K562 (cell line): ENCODE results near the gene ZWINT. TPM values are rescaled to one million over a fixed set of nuclear protein-coding genes. Genes with fewer than 3 reads are reported as not detected.

Source experiments
- ATAC-seq: fragments of 200-7000 bp; cut with Tn5 transposase; 3 replicates; pipeline ENCODE4 v1.9.1; 2020; ENCODE audit warnings: moderate library complexity
- BruUV-seq: library from RNA; stranded (reverse); fragments of 400-500 nt; replicated peaks from 2 replicates; lab custom pipeline; 2021; lab: Mats Ljungman, UMichigan
- CTCF ChIA-PET: fragments of 300-600 bp; formaldehyde crosslinking; extraction: SDS; loops from one replicate; lab custom pipeline; 2021; ENCODE audit warnings: low intra/inter-chr PET ratio; lab: Yijun Ruan, JAX
- POLR2A ChIA-PET: fragments of 300-600, 350-650 bp; sonication (Branson Sonifier 250); formaldehyde crosslinking; extraction: SDS; loops from one replicate; lab custom pipeline; 2021; ENCODE audit warnings: antibody characterized with exemption, inconsistent platforms; lab: Yijun Ruan, JAX
- DNase-seq, 4 experiments: peaks; one replicate each; pipeline versions ENCODE4 v3.0.0 to v3.0.0-alpha.2; 2011 to 2018; ENCODE audit warnings: low spot score in 3 of 4, mixed read lengths in 3 of 4; ENCODE audit errors: extremely low read depth in 1 of 4
- FAIRE-seq: peaks from 2 replicates; lab custom pipeline; 2011; peaks lifted over from hg19 to GRCh38; lab: Jason Lieb, UNC
- H2AFZ ChIP-seq: 2 replicates; pipeline ENCODE4 v1.6.0; 2011; ENCODE audit warnings: low read depth, low read length, control low read depth, inconsistent platforms
- H3K27ac ChIP-seq: fragments of 200-600 bp; 3 replicates; pipeline ENCODE4 v1.8.0; 2011; ENCODE audit warnings: low read depth, mild to moderate bottlenecking, control low read depth, inconsistent platforms, low read length, moderate library complexity, mixed read lengths; ENCODE audit errors: extremely low read depth
- H3K27me3 ChIP-seq, 2 experiments: fragments of 300-600 bp in 1 of 2; 2 replicates in 1 of 2; 3 replicates in 1 of 2; pipeline versions ENCODE4 v1.6.0 to v1.8.0; 2011; ENCODE audit warnings: inconsistent platforms in 2 of 2, low read length in 2 of 2, mild to moderate bottlenecking in 1 of 2, mixed read lengths in 1 of 2, moderate library complexity in 1 of 2; ENCODE audit not compliant: control insufficient read depth in 2 of 2, insufficient read depth in 2 of 2
- H3K36me3 ChIP-seq: fragments of 300-600 bp; 3 replicates; pipeline ENCODE4 v1.8.0; 2011; ENCODE audit warnings: mild to moderate bottlenecking, low read length, inconsistent platforms; ENCODE audit not compliant: control insufficient read depth, insufficient read depth
- H3K4me1 ChIP-seq, 2 experiments: fragments of 200-600 bp in 1 of 2; replicated peaks in 1 of 2; 2 replicates in 1 of 2; 3 replicates in 1 of 2; pipeline versions ENCODE4 v1.5.1 to v1.8.0; 2011; ENCODE audit warnings: inconsistent platforms in 2 of 2, low read length in 2 of 2, mild to moderate bottlenecking in 1 of 2, mixed read lengths in 1 of 2, moderate library complexity in 1 of 2; ENCODE audit not compliant: control insufficient read depth in 2 of 2, insufficient read depth in 2 of 2
- H3K4me2 ChIP-seq: 2 replicates; pipeline ENCODE4 v1.6.1; 2011; ENCODE audit warnings: low read length, control low read depth, inconsistent platforms, mixed read lengths; ENCODE audit not compliant: insufficient read depth
- H3K4me3 ChIP-seq: fragments of 200-600 bp; sonication (generic), shearing (Covaris generic); 2 replicates; pipeline ENCODE4 v1.5.1; 2016; ENCODE audit warnings: control low read depth, inconsistent platforms
- H3K79me2 ChIP-seq: fragments of 200-600 bp; 3 replicates; pipeline ENCODE4 v1.8.0; 2011; ENCODE audit warnings: low read length, inconsistent platforms; ENCODE audit not compliant: control insufficient read depth, insufficient read depth
- H3K9ac ChIP-seq, 2 experiments: 2 replicates each; pipeline versions ENCODE4 v1.6.0 to v1.6.1; 2011; ENCODE audit warnings: low read depth in 2 of 2, low read length in 2 of 2, control low read depth in 1 of 2, inconsistent platforms in 1 of 2, mild to moderate bottlenecking in 1 of 2, mixed read lengths in 1 of 2; ENCODE audit not compliant: insufficient read depth in 1 of 2
- H3K9me1 ChIP-seq: one replicate; pipeline ENCODE4 v1.6.0; 2011; ENCODE audit warnings: inconsistent platforms, mild to moderate bottlenecking, low read length, moderate library complexity; ENCODE audit not compliant: control insufficient read depth, insufficient read depth
- H3K9me3 ChIP-seq: replicated peaks from 2 replicates; pipeline ENCODE4 v1.5.1; 2011; ENCODE audit warnings: low read depth, low read length, inconsistent platforms; ENCODE audit not compliant: control insufficient read depth, insufficient read depth
- H4K20me1 ChIP-seq: replicated peaks from 2 replicates; pipeline ENCODE4 v1.6.1; 2011; ENCODE audit warnings: low read length, inconsistent platforms, mixed read lengths; ENCODE audit not compliant: control insufficient read depth, insufficient read depth
- EP400 ChIP-seq: fragments of 450-650 bp; IDR thresholded peaks from 2 replicates; pipeline ENCODE4 v1.6.1; 2017; ENCODE audit warnings: antibody characterized with exemption, mild to moderate bottlenecking, moderate library complexity
- HNRNPH1 ChIP-seq: fragments of 200-400 bp; formaldehyde crosslinking; optimal IDR thresholded peaks from 2 replicates; pipeline ENCODE3; 2017; ENCODE audit warnings: low read depth, mild to moderate bottlenecking, low read length, moderate library complexity
- MAFF ChIP-seq: IDR thresholded peaks from 2 replicates; pipeline ENCODE4 v1.6.1; 2012; ENCODE audit warnings: low read length, improper control_type of control experiment
- RBM22 ChIP-seq: fragments of 200-400 bp; formaldehyde crosslinking; IDR thresholded peaks from 2 replicates; pipeline ENCODE4 v1.6.1; 2018; ENCODE audit warnings: low read length, low read depth; ENCODE audit not compliant: poor library complexity, severe bottlenecking
- TEAD1 ChIP-seq, 2 experiments: fragments of 450-650 bp in 1 of 2; sonication (generic) in 1 of 2; formaldehyde crosslinking; IDR thresholded peaks; 2 replicates each; pipeline versions ENCODE4 v1.4.0 to v1.8.0; 2020 to 2022; ENCODE audit warnings: mild to moderate bottlenecking in 2 of 2, missing genetic modification reagents in 1 of 2
- ZEB2 ChIP-seq: fragments of 450-650 bp; IDR thresholded peaks from 2 replicates; pipeline ENCODE4 v1.6.1; 2016
- ZNF121 ChIP-seq: sonication (generic); formaldehyde crosslinking; conservative IDR thresholded peaks from 2 replicates; pipeline ENCODE4 v1.8.0; 2022; ENCODE audit warnings: missing genetic modification reagents
- ZNF212 ChIP-seq: fragments of 450-650 bp; formaldehyde crosslinking; IDR thresholded peaks from 2 replicates; pipeline ENCODE4 v1.4.0; 2020; ENCODE audit warnings: mild to moderate bottlenecking
- WGBS: fragments of 100-300 bp; shearing (Covaris generic); methylation state at CpG from one replicate; pipeline ENCODE4 v1.1.6; 2016; ENCODE audit warnings: low coverage, mixed read lengths; ENCODE audit not compliant: insufficient coverage; ENCODE audit errors: missing lambda C conversion rate; 5-methylcytosine and 5-hydroxymethylcytosine counted together
- in situ Hi-C: fragments of 300-500 bp; cut with MboI; formaldehyde crosslinking; loops from 4 replicates; pipeline ENCODE4 v1.15.0; 2018; ENCODE audit warnings: inconsistent platforms, mixed read lengths
- intact Hi-C: fragments of 100-400 bp; cut with micrococcal nuclease; formaldehyde crosslinking; loops from 2 replicates; pipeline ENCODE4 v1.14.2; 2022
- polyA plus RNA-seq, 8 experiments: library from polyadenylated mRNA; depleted of rRNA in 4 of 8; stranded (reverse) in 5 of 8; unstranded in 3 of 8; fragments of >200 nt; fragmentation: Nextera tagmentation in 2 of 8; fragmentation: Illumina TruSeq in 1 of 8; extraction: Ambion mirVana in 2 of 8; extraction: Trizol in 1 of 8; gene quantifications; 2 replicates each; pipeline versions ENCODE4 v1.2.1 to v1.2.3, GENCODE V29; 2011 to 2014; ENCODE audit warnings: inconsistent platforms in 1 of 8, missing spikeins in 1 of 8
- total RNA-seq, 7 experiments: library from RNA; depleted of rRNA in 6 of 7; stranded (reverse); fragments of >200 nt in 6 of 7; fragmentation: Illumina TruSeq in 2 of 7; extraction: Trizol in 2 of 7; gene quantifications; 2 replicates each; pipeline versions ENCODE4 v1.2.1 to v1.2.3, GENCODE V29; 2011 to 2021; ENCODE audit warnings: low replicate concordance in 1 of 7

ZWINT gene
- total and polyA plus RNA-seq, 9 of the 15 experiments (the other 6 are each of a cell fraction or from before 2014, with no cell fraction given) = 122 to 245 (median 160) TPM

DNA sequence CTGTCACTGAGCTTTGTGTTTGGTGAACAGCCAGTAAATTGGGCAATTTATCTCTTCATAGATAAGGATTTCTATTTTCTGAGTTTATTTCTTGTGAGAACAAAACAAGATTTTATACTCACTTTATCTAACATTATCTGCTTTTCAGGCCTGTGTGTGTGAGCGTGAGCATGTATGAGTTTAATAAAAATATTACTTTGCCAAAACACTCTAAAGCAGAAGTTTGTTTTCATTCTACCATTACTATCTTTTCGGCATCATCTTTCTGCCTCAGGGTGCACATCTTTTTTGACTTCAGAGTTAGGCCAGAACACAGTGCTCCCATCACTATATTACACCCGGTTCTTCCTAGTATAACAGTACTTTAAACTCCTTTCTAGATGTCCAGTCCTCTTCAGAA is 13.0 kb downstream of the ZWINT start:
- Histone ChIP-seq H3K4me2 (no peak overlapping the region), H3K9me1 (no peaks in the 10 kb centered on the region), H3K9me3 (no peaks in the 10 kb centered on the region), H3K4me3 (no peak overlapping the region), H3K9ac (no peak overlapping the region), H4K20me1 (no peaks in the 10 kb centered on the region), H3K79me2 (no peaks in the 10 kb centered on the region), H3K4me1 (no peaks in the 10 kb centered on the region), H3K27me3 (no peaks in the 10 kb centered on the region)
- intact Hi-C loops = no loop called here
- FAIRE-seq (no peak), DNase-seq (no peak), ATAC-seq (no peak)
- in situ Hi-C loops = no loop called here
- 2% methylated on average over 3 of the region's 3 CpGs for WGBS
- no TSS peak for BruUV-seq
- TF ChIP-seq EP400 (no peak), RBM22 (no peak), TEAD1 (CRISPR knock-in tag; IDR thresholded peaks at IDR 0.05) (no peak), ZNF121 (no peak), ZNF212 (CRISPR knock-in tag) (no peak), HNRNPH1 (no peak), MAFF (no peak), ZEB2 (no peak)
- TF ChIP-seq, all 486 proteins: peak for 0
- H3K27ac ChIP-seq = no peak overlapping the region
- POLR2A ChIA-PET = no interaction called here
- H3K36me3 ChIP-seq = no peaks in the 10 kb centered on the region
- CTCF ChIA-PET = no interaction called here
- no peak overlapping the region for H2AFZ ChIP-seq
